CD4-positive, alpha-beta T cell treated with Interleukin-6 for 4 hours (primary cell): Measurements from ENCODE around the gene DRC1.
"Not testable (repeated sequence)": the region's sequence is repeated elsewhere in the genome, so short reads cannot be mapped to it uniquely, and the experiment has no call there.

Experiments
- DNase-seq: peaks from one replicate; pipeline ENCODE4 v3.0.0-alpha.2; 2020; ENCODE audit warnings: mixed read lengths

Gene DRC1

GRCh38 chr2:26465266-26465925, 63.7 kb downstream of the DRC1 start:
- no peak for DNase-seq

GRCh38 chr2:26465981-26466471, 64.3 kb downstream of the DRC1 start:
- no peak for DNase-seq

- DNase-seq: no peak
These were observed 65.1 kb downstream of the DRC1 start for GRCh38 chr2:26466662-26467310.

- DNase-seq: not testable (repeated sequence)
These were observed 66.8 kb downstream of the DRC1 start for GRCh38 chr2:26468544-26468943.

- DNase-seq: peak; percentile 55
These were observed 67.5 kb downstream of the DRC1 start for GRCh38 chr2:26469092-26469710.

- no peak for DNase-seq
These were observed 68.2 kb downstream of the DRC1 start for GRCh38 chr2:26469955-26470354.

- DNase-seq: no peak
These were observed 69.0 kb downstream of the DRC1 start for GRCh38 chr2:26470601-26471260.

- DNase-seq: no peak
These were observed 69.6 kb downstream of the DRC1 start for GRCh38 chr2:26471289-26471688.

GRCh38 chr2:26471766-26472706, 70.3 kb downstream of the DRC1 start:
- DNase-seq: no peak

GRCh38 chr2:26472821-26473655, 71.3 kb downstream of the DRC1 start:
- DNase-seq: no peak

- no peak for DNase-seq
These were observed 72.1 kb downstream of the DRC1 start for GRCh38 chr2:26473796-26474195.

GRCh38 chr2:26474261-26474785, 72.6 kb downstream of the DRC1 start:
- DNase-seq: no peak

GRCh38 chr2:26475037-26475436, 73.3 kb downstream of the DRC1 start:
- DNase-seq: no peak

GRCh38 chr2:26475832-26476501, 74.2 kb downstream of the DRC1 start:
- no peak for DNase-seq

- no peak for DNase-seq
These were observed 75.6 kb downstream of the DRC1 start for GRCh38 chr2:26477126-26477910.

- DNase-seq: no peak
These were observed 76.2 kb downstream of the DRC1 start, which contains the start of gene OTOF for GRCh38 chr2:26477911-26478253. Gene OTOF (minus strand): TSS chr2:26478124.

GRCh38 chr2:26478366-26478765, 76.6 kb downstream of the DRC1 start:
- no peak for DNase-seq

GRCh38 chr2:26479131-26479788, 77.5 kb downstream of the DRC1 start:
- DNase-seq: no peak
